H9 (cell line): ENCODE results near the gene GLYATL3. TPM values are rescaled to one million over a fixed set of nuclear protein-coding genes. Genes with fewer than 3 reads are reported as not detected.

Experiments
- DNase-seq: peaks from one replicate; pipeline ENCODE4 v3.0.0-alpha.2; 2017
- H2AFZ ChIP-seq: one replicate; pipeline ENCODE4 v1.6.1; 2013; ENCODE audit warnings: mild to moderate bottlenecking, low read length, control low read depth, moderate library complexity
- H2AK5ac ChIP-seq: 2 replicates; pipeline ENCODE4 v1.6.1; 2013; ENCODE audit warnings: low read length, control low read depth, mixed read lengths; ENCODE audit not compliant: insufficient read length
- H2BK120ac ChIP-seq: one replicate; pipeline ENCODE4 v1.6.1; 2013; ENCODE audit warnings: low read depth, mild to moderate bottlenecking, low read length, control low read depth, inconsistent platforms; ENCODE audit not compliant: poor library complexity, severe bottlenecking
- H2BK12ac ChIP-seq: 2 replicates; pipeline ENCODE4 v1.6.1; 2013; ENCODE audit warnings: low read length, control low read depth, mixed read lengths, low read depth; ENCODE audit not compliant: insufficient read length
- H2BK15ac ChIP-seq: 2 replicates; pipeline ENCODE4 v1.6.1; 2013; ENCODE audit warnings: low read depth, low read length, control low read depth
- H2BK20ac ChIP-seq: one replicate; pipeline ENCODE4 v1.6.1; 2013; ENCODE audit warnings: low read depth, mild to moderate bottlenecking, low read length, control low read depth, inconsistent platforms; ENCODE audit not compliant: poor library complexity, severe bottlenecking
- H2BK5ac ChIP-seq: 2 replicates; pipeline ENCODE4 v1.6.1; 2013; ENCODE audit warnings: low read length, control low read depth, mixed read lengths; ENCODE audit not compliant: insufficient read length
- H3K14ac ChIP-seq: 2 replicates; pipeline ENCODE4 v1.6.1; 2013; ENCODE audit warnings: low read length, control low read depth; ENCODE audit not compliant: insufficient read depth
- H3K18ac ChIP-seq: 2 replicates; pipeline ENCODE4 v1.6.1; 2013; ENCODE audit warnings: low read depth, mild to moderate bottlenecking, mixed read lengths, low read length, control low read depth; ENCODE audit not compliant: insufficient read length
- H3K23ac ChIP-seq: 2 replicates; pipeline ENCODE4 v1.6.1; 2013; ENCODE audit warnings: low read length, control low read depth, mixed read lengths, low read depth; ENCODE audit not compliant: insufficient read length
- H3K23me2 ChIP-seq: 2 replicates; pipeline ENCODE4 v1.6.1; 2013; ENCODE audit warnings: low read depth, mild to moderate bottlenecking, mixed read lengths, low read length, control low read depth; ENCODE audit not compliant: insufficient read length, poor library complexity, severe bottlenecking
- H3K27ac ChIP-seq: 2 replicates; pipeline ENCODE4 v1.5.1; 2013; ENCODE audit warnings: low read length, control low read depth, mixed read lengths, low read depth; ENCODE audit not compliant: insufficient read length
- H3K27me3 ChIP-seq: 2 replicates; pipeline ENCODE4 v1.6.1; 2013; ENCODE audit warnings: low read length, control low read depth, inconsistent platforms; ENCODE audit not compliant: insufficient read depth
- H3K4ac ChIP-seq: 2 replicates; pipeline ENCODE4 v1.6.1; 2013; ENCODE audit warnings: low read depth, mild to moderate bottlenecking, control low read depth, inconsistent platforms, low read length, moderate library complexity
- H3K4me1 ChIP-seq: 2 replicates; pipeline ENCODE4 v1.6.1; 2013; ENCODE audit warnings: low read length, control low read depth, inconsistent platforms; ENCODE audit not compliant: insufficient read depth
- H3K4me2 ChIP-seq: 2 replicates; pipeline ENCODE4 v1.6.1; 2013; ENCODE audit warnings: low read length, control low read depth, mixed read lengths; ENCODE audit not compliant: insufficient read length, insufficient read depth
- H3K56ac ChIP-seq: 2 replicates; pipeline ENCODE4 v1.6.1; 2013; ENCODE audit warnings: low read depth, mild to moderate bottlenecking, mixed read lengths, low read length, control low read depth; ENCODE audit not compliant: insufficient read length
- H3K79me1 ChIP-seq: 2 replicates; pipeline ENCODE4 v1.6.1; 2013; ENCODE audit warnings: low read depth, mild to moderate bottlenecking, moderate library complexity, low read length, control low read depth, inconsistent platforms; ENCODE audit not compliant: insufficient read depth, poor library complexity, severe bottlenecking
- H3K79me2 ChIP-seq: 2 replicates; pipeline ENCODE4 v1.6.1; 2013; ENCODE audit warnings: low read length, control low read depth, inconsistent platforms; ENCODE audit not compliant: insufficient read depth
- H3K9ac ChIP-seq: 2 replicates; pipeline ENCODE4 v1.6.1; 2013; ENCODE audit warnings: low read length, control low read depth, mixed read lengths; ENCODE audit not compliant: insufficient read length; ENCODE audit errors: extremely low read depth
- H3K9me3 ChIP-seq: one replicate; pipeline ENCODE4 v1.6.1; 2013; ENCODE audit warnings: low read depth, low read length, inconsistent platforms; ENCODE audit not compliant: control insufficient read depth
- H3T11ph ChIP-seq: one replicate; pipeline ENCODE4 v1.6.1; 2013; ENCODE audit warnings: mild to moderate bottlenecking, low read length, control low read depth, inconsistent platforms
- H4K20me1 ChIP-seq: one replicate; pipeline ENCODE4 v1.6.1; 2013; ENCODE audit not compliant: control insufficient read depth, insufficient read length, insufficient read depth
- H4K5ac ChIP-seq: 2 replicates; pipeline ENCODE4 v1.6.1; 2013; ENCODE audit warnings: low read depth, mild to moderate bottlenecking, mixed read lengths, low read length, control low read depth; ENCODE audit not compliant: insufficient read length
- H4K8ac ChIP-seq: replicated peaks from 2 replicates; pipeline ENCODE4 v1.6.1; 2013; ENCODE audit warnings: low read length, control low read depth, mixed read lengths, low read depth; ENCODE audit not compliant: insufficient read length
- H4K91ac ChIP-seq: 2 replicates; pipeline ENCODE4 v1.6.1; 2013; ENCODE audit warnings: low read depth, mild to moderate bottlenecking, moderate library complexity, mixed read lengths, low read length, control low read depth; ENCODE audit not compliant: insufficient read length
- H3K27ac Mint-ChIP-seq, 3 experiments: 2 replicates in 2 of 3; 3 replicates in 1 of 3; pipeline ENCODE4 v1.8.0; 2020 to 2021; ENCODE audit warnings: mixed read lengths in 3 of 3, mild to moderate bottlenecking in 1 of 3, moderate library complexity in 1 of 3
- H3K27me3 Mint-ChIP-seq: 2 replicates; pipeline ENCODE4 v1.8.0; 2021; ENCODE audit warnings: low read depth, mild to moderate bottlenecking, moderate library complexity, mixed read lengths
- H3K36me3 Mint-ChIP-seq, 3 experiments: 2 replicates in 2 of 3; 3 replicates in 1 of 3; pipeline ENCODE4 v1.8.0; 2020 to 2021; ENCODE audit warnings: low read depth in 3 of 3, mixed read lengths in 3 of 3; ENCODE audit not compliant: insufficient read depth in 1 of 3
- H3K4me1 Mint-ChIP-seq, 2 experiments: 2 replicates each; pipeline ENCODE4 v1.8.0; 2020; ENCODE audit warnings: mixed read lengths in 2 of 2
- H3K4me3 Mint-ChIP-seq, 2 experiments: 2 replicates in 1 of 2; 3 replicates in 1 of 2; pipeline ENCODE4 v1.8.0; 2020 to 2021; ENCODE audit warnings: mild to moderate bottlenecking in 2 of 2, mixed read lengths in 2 of 2, moderate library complexity in 1 of 2
- H3K9me3 Mint-ChIP-seq, 2 experiments: 2 replicates in 1 of 2; 3 replicates in 1 of 2; pipeline ENCODE4 v1.8.0; 2020; ENCODE audit warnings: mild to moderate bottlenecking in 2 of 2, mixed read lengths in 2 of 2, moderate library complexity in 1 of 2
- WGBS: extraction: QIAGEN DNeasy Blood & Tissue Kit; methylation state at CpG from one replicate; pipeline ENCODE4 v1.1.7; 2013; ENCODE audit warnings: missing lambda C conversion rate, low lambda C conversion rate, mixed read lengths; ENCODE audit not compliant: insufficient read length; ENCODE audit errors: extremely low coverage; 5-methylcytosine and 5-hydroxymethylcytosine counted together
- total RNA-seq: library from RNA; stranded (reverse); gene quantifications from 2 replicates; pipeline ENCODE4 v1.2.1, GENCODE V29; 2021
- TF ChIP-seq, protein P1 (sequence below): fragments of 200-600 bp; sonication (generic); conservative IDR thresholded peaks from 3 replicates; pipeline ENCODE4 v1.8.0; 2021; ENCODE audit warnings: antibody characterized with exemption, mild to moderate bottlenecking

The GLYATL3 gene
- total RNA-seq, 1 experiment from 2014 or later = not detected

DNA sequence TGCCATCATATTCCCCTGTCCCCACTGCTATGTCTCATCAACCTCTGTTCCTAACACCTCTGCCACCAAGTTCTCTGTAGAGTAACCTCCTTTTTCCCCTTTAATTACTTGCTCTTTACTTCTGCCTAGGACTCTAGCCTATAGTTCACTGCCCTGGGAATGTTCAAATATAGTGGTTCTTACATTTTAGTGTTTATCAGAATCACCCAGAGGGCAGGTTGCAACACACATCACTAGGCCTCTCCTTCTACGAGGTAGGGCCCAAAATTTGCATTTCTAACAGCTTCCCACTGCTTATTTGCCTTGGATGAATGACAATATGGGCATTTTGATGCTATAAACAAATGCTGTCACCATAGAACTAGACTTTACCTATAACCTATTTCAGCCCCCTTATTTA is 27.6 kb downstream of the GLYATL3 start:
- H3T11ph ChIP-seq = no peak overlapping the region
- H2BK5ac ChIP-seq = no peak overlapping the region
- no peak overlapping the region for H2BK12ac ChIP-seq
- no peaks in the 10 kb centered on the region for H3K79me1 ChIP-seq
- no peak overlapping the region for H3K4me3 Mint-ChIP-seq
- no peak overlapping the region for H4K8ac ChIP-seq
- no peaks in the 10 kb centered on the region for H3K36me3 Mint-ChIP-seq
- peaks cover 9 to 10% of the 10 kb centered on the region in 2 experiments for H3K4me1 Mint-ChIP-seq
- WGBS = no CpG with 5 or more reads among the region's 1 CpG
- no peaks in the 10 kb centered on the region for H3K27me3 ChIP-seq
- TF ChIP-seq, protein P1, sequence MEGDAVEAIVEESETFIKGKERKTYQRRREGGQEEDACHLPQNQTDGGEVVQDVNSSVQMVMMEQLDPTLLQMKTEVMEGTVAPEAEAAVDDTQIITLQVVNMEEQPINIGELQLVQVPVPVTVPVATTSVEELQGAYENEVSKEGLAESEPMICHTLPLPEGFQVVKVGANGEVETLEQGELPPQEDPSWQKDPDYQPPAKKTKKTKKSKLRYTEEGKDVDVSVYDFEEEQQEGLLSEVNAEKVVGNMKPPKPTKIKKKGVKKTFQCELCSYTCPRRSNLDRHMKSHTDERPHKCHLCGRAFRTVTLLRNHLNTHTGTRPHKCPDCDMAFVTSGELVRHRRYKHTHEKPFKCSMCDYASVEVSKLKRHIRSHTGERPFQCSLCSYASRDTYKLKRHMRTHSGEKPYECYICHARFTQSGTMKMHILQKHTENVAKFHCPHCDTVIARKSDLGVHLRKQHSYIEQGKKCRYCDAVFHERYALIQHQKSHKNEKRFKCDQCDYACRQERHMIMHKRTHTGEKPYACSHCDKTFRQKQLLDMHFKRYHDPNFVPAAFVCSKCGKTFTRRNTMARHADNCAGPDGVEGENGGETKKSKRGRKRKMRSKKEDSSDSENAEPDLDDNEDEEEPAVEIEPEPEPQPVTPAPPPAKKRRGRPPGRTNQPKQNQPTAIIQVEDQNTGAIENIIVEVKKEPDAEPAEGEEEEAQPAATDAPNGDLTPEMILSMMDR = no peak
- H3K79me2 ChIP-seq = no peaks in the 10 kb centered on the region
- no peak for DNase-seq
- H3K56ac ChIP-seq = no peak overlapping the region
- H3K23me2 ChIP-seq = no peaks in the 10 kb centered on the region
- no peak overlapping the region for H3K27ac ChIP-seq
- no peak overlapping the region; the same call in 1 of the 2 replicates for H3K14ac ChIP-seq
- no peak overlapping the region for H3K4ac ChIP-seq
- no peak overlapping the region for H2AK5ac ChIP-seq
- no peaks in the 10 kb centered on the region for H3K9me3 Mint-ChIP-seq
- H4K20me1 ChIP-seq = no peaks in the 10 kb centered on the region
- H3K4me2 ChIP-seq = no peak overlapping the region
- H4K91ac ChIP-seq = no peak overlapping the region
- H3K9ac ChIP-seq = no peak overlapping the region
- no peak overlapping the region for H2BK20ac ChIP-seq
- H2BK15ac ChIP-seq = no peak overlapping the region
- no peak overlapping the region for H4K5ac ChIP-seq
- no peaks in the 10 kb centered on the region for H3K9me3 ChIP-seq
- H3K27ac Mint-ChIP-seq = no peak overlapping the region
- H2BK120ac ChIP-seq = no peak overlapping the region
- no peak overlapping the region for H3K23ac ChIP-seq
- no peaks in the 10 kb centered on the region for H3K27me3 Mint-ChIP-seq
- H3K18ac ChIP-seq = no peak overlapping the region
- no peak overlapping the region for H2AFZ ChIP-seq
- H3K4me1 ChIP-seq = peaks cover 7% of the 10 kb centered on the region; the same call in 1 of the 2 replicates
